K562 (cell line): ENCODE results near the gene TBXA2R. TPM values are rescaled to one million over a fixed set of nuclear protein-coding genes. Genes with fewer than 3 reads are reported as not detected.

Experiments used
- DEAF1 ChIP-seq: fragments of 450-650 bp; formaldehyde crosslinking; IDR thresholded peaks from 2 replicates; pipeline ENCODE4 v1.4.0; 2020; ENCODE audit warnings: mild to moderate bottlenecking, moderate library complexity
- ETS2 ChIP-seq: IDR thresholded peaks from 2 replicates; pipeline ENCODE4 v1.6.1; 2016; ENCODE audit warnings: borderline replicate concordance, missing genetic modification characterization, mild to moderate bottlenecking, moderate library complexity, missing compliant biosample characterization; ENCODE audit not compliant: poor library complexity, severe bottlenecking
- FOSL1 ChIP-seq: fragments of 200-800 bp; sonication (Bioruptor generic); conservative IDR thresholded peaks from 2 replicates; pipeline ENCODE4 v1.6.1; 2016; ENCODE audit warnings: missing genetic modification characterization, missing compliant biosample characterization
- MEIS2 ChIP-seq: fragments of 450-650 bp; IDR thresholded peaks from 2 replicates; pipeline ENCODE4 v1.6.1; 2014; ENCODE audit warnings: mild to moderate bottlenecking; ENCODE audit not compliant: partially characterized antibody
- MLLT1 ChIP-seq, 2 experiments: fragments of 450-650 bp; IDR thresholded peaks; 2 replicates each; pipeline ENCODE4 v1.6.1; 2016
- MYBL2 ChIP-seq, 2 experiments: fragments of 450-650 bp in 1 of 2; sonication (generic) in 1 of 2; formaldehyde crosslinking in 1 of 2; IDR thresholded peaks; 2 replicates each; pipeline versions ENCODE4 v1.6.1 to v1.8.1; 2017 to 2022; ENCODE audit warnings: borderline replicate concordance in 1 of 2, inconsistent platforms in 1 of 2, low read depth in 1 of 2, mild to moderate bottlenecking in 1 of 2, missing genetic modification reagents in 1 of 2, moderate library complexity in 1 of 2
- NUFIP1 ChIP-seq: fragments of 450-650 bp; IDR thresholded peaks from 2 replicates; pipeline ENCODE4 v1.6.1; 2018; ENCODE audit not compliant: partially characterized antibody
- PRPF4 ChIP-seq: fragments of 200-400 bp; formaldehyde crosslinking; IDR thresholded peaks from one replicate; pipeline ENCODE4 v1.6.1; 2017; ENCODE audit warnings: low read length, low read depth, mild to moderate bottlenecking; ENCODE audit not compliant: insufficient read depth, poor library complexity, severe bottlenecking
- RBM14 ChIP-seq: fragments of 200-400 bp; formaldehyde crosslinking; IDR thresholded peaks from 2 replicates; pipeline ENCODE4 v1.6.1; 2018; ENCODE audit warnings: low read depth, mild to moderate bottlenecking, low read length, moderate library complexity, borderline replicate concordance; ENCODE audit not compliant: insufficient read depth
- TEAD1 ChIP-seq, 2 experiments: fragments of 450-650 bp in 1 of 2; sonication (generic) in 1 of 2; formaldehyde crosslinking; IDR thresholded peaks; 2 replicates each; pipeline versions ENCODE4 v1.4.0 to v1.8.0; 2020 to 2022; ENCODE audit warnings: mild to moderate bottlenecking in 2 of 2, missing genetic modification reagents in 1 of 2
- TSC22D4 ChIP-seq: fragments of 450-650 bp; IDR thresholded peaks from 2 replicates; pipeline ENCODE4 v1.6.1; 2016; ENCODE audit warnings: missing genetic modification characterization, missing biosample characterization, control low read depth
- ZNF609 ChIP-seq: sonication (generic); formaldehyde crosslinking; IDR thresholded peaks from 2 replicates; pipeline ENCODE4 v1.8.1; 2023; ENCODE audit warnings: missing genetic modification reagents, mild to moderate bottlenecking, borderline replicate concordance
- polyA plus RNA-seq, 8 experiments: library from polyadenylated mRNA; depleted of rRNA in 4 of 8; stranded (reverse) in 5 of 8; unstranded in 3 of 8; fragments of >200 nt; fragmentation: Nextera tagmentation in 2 of 8; fragmentation: Illumina TruSeq in 1 of 8; extraction: Ambion mirVana in 2 of 8; extraction: Trizol in 1 of 8; gene quantifications; 2 replicates each; pipeline versions ENCODE4 v1.2.1 to v1.2.3, GENCODE V29; 2011 to 2014; ENCODE audit warnings: inconsistent platforms in 1 of 8, missing spikeins in 1 of 8
- total RNA-seq, 7 experiments: library from RNA; depleted of rRNA in 6 of 7; stranded (reverse); fragments of >200 nt in 6 of 7; fragmentation: Illumina TruSeq in 2 of 7; extraction: Trizol in 2 of 7; gene quantifications; 2 replicates each; pipeline versions ENCODE4 v1.2.1 to v1.2.3, GENCODE V29; 2011 to 2021; ENCODE audit warnings: low replicate concordance in 1 of 7
- TF ChIP-seq, protein P1 (sequence below): IDR thresholded peaks from 2 replicates; pipeline ENCODE4 v1.6.1; 2011; ENCODE audit not compliant: insufficient read length; ENCODE audit errors: extremely low read depth
- TF ChIP-seq, protein P2 (sequence below): fragments of 200-400 bp; formaldehyde crosslinking; IDR thresholded peaks from 2 replicates; pipeline ENCODE4 v1.6.1; 2017; ENCODE audit warnings: mild to moderate bottlenecking, low read depth, low read length, moderate library complexity

The TBXA2R gene
- total and polyA plus RNA-seq, 9 of the 15 experiments (the other 6 are each of a cell fraction or from before 2014, with no cell fraction given), result 1.5 to 24.0 (median 2.8) TPM

DNA sequence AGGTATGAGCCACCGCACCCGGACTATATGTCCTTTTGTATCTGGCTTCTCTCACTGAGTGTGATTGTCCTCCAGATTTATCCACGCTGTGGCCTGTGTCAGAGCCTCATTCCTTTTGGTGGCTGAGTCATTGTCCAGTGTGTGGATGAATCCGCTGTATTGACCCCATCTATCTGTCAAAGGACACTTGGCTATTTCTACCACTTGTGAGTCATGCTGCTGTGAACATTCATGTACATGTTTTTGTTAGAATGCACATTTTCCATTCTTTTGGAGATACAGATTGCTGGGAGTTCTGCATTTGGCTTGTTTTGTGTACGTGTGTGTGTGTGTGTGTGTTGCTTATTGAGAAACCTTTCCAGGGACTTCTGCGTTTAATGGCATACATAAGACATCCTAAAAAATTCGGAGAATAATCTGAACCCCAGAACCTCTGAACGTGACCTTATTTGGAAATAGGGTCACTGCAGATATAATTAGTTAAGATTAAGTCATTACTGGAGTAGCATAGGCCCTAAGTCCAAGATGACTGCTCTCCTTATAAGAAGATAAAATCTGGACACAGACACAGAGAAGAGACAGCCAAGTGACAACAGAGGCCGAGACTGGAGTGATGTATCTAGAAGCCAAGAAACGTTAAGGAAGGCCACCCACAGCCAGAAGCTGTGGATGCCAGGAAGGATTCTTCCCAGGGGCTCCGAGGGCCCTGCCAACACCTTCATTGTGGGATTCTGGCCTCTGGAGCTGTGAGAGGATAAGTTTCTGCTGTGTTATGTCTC, 26.3 kb downstream of the TBXA2R start (continued):
- 0 out of 2 replicates have a peak, but pooled peaks have one; percentile 45 for TF ChIP-seq ZNF609 (CRISPR knock-in tag)
- TF ChIP-seq NUFIP1, result no peak
- TF ChIP-seq, protein P1, sequence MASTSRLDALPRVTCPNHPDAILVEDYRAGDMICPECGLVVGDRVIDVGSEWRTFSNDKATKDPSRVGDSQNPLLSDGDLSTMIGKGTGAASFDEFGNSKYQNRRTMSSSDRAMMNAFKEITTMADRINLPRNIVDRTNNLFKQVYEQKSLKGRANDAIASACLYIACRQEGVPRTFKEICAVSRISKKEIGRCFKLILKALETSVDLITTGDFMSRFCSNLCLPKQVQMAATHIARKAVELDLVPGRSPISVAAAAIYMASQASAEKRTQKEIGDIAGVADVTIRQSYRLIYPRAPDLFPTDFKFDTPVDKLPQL, result no peak
- no peak for TF ChIP-seq ETS2 (tag)
- no peak for TF ChIP-seq DEAF1 (CRISPR knock-in tag)
- TF ChIP-seq MLLT1 (IDR thresholded peaks at IDR 0.05), result no peak
- TF ChIP-seq TSC22D4 (tag), result no peak
- TF ChIP-seq MYBL2 (IDR thresholded peaks at IDR 0.05; ENCODE audit: low read depth), result no peak
- no peak for TF ChIP-seq MYBL2 (CRISPR knock-in tag; IDR thresholded peaks at IDR 0.05; ENCODE audit: borderline replicate concordance)
- no peak for TF ChIP-seq RBM14
- peak; percentile 97 for TF ChIP-seq FOSL1 (tag)
- no peak for TF ChIP-seq PRPF4
- TF ChIP-seq, protein P2, sequence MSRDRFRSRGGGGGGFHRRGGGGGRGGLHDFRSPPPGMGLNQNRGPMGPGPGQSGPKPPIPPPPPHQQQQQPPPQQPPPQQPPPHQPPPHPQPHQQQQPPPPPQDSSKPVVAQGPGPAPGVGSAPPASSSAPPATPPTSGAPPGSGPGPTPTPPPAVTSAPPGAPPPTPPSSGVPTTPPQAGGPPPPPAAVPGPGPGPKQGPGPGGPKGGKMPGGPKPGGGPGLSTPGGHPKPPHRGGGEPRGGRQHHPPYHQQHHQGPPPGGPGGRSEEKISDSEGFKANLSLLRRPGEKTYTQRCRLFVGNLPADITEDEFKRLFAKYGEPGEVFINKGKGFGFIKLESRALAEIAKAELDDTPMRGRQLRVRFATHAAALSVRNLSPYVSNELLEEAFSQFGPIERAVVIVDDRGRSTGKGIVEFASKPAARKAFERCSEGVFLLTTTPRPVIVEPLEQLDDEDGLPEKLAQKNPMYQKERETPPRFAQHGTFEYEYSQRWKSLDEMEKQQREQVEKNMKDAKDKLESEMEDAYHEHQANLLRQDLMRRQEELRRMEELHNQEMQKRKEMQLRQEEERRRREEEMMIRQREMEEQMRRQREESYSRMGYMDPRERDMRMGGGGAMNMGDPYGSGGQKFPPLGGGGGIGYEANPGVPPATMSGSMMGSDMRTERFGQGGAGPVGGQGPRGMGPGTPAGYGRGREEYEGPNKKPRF, result no peak
- TF ChIP-seq TEAD1 (CRISPR knock-in tag; IDR thresholded peaks at IDR 0.05), result no peak
- peak; percentile 82 for TF ChIP-seq MEIS2
